ENCODE measurements around the gene OXSR1.

The OXSR1 gene

GRCh38 chr3:38164952-38165721, at the start of gene OXSR1:
TSS of gene OXSR1 (plus strand) at chr3:38165537. CDS start at chr3:38165877, 340 bp downstream.
- DNase-seq (ENCODE audit: low read depth): peak; percentile 100

- no peak for DNase-seq (ENCODE audit: low read depth)
Observed at GRCh38 chr3:38115645-38116427, 49.5 kb upstream of the OXSR1 start.

- DNase-seq (ENCODE audit: low read depth): no peak
Observed at GRCh38 chr3:38116471-38117162, 48.7 kb upstream of the OXSR1 start.

- DNase-seq (ENCODE audit: low read depth): no peak
Observed at GRCh38 chr3:38117163-38117716, 48.1 kb upstream of the OXSR1 start.

- peak; percentile 57 for DNase-seq (ENCODE audit: low read depth)
Observed at GRCh38 chr3:38117748-38118420, 47.5 kb upstream of the OXSR1 start.

GRCh38 chr3:38118421-38119247, 46.7 kb upstream of the OXSR1 start:
- no peak for DNase-seq (ENCODE audit: low read depth)

- DNase-seq (ENCODE audit: low read depth): no peak
Observed at GRCh38 chr3:38119248-38119544, 46.1 kb upstream of the OXSR1 start.

- no peak for DNase-seq (ENCODE audit: low read depth)
Observed at GRCh38 chr3:38119821-38120692, 45.3 kb upstream of the OXSR1 start.

- no peak for DNase-seq (ENCODE audit: low read depth)
Observed at GRCh38 chr3:38120693-38121450, 44.5 kb upstream of the OXSR1 start.

- no peak for DNase-seq (ENCODE audit: low read depth)
Observed at GRCh38 chr3:38121451-38121831, 43.9 kb upstream of the OXSR1 start.

GRCh38 chr3:38121832-38122461, 43.4 kb upstream of the OXSR1 start:
- DNase-seq (ENCODE audit: low read depth): no peak

GRCh38 chr3:38122712-38123290, 42.5 kb upstream of the OXSR1 start:
- DNase-seq (ENCODE audit: low read depth): no peak

GRCh38 chr3:38124324-38125122, 40.8 kb upstream of the OXSR1 start:
- DNase-seq (ENCODE audit: low read depth): no peak

- DNase-seq (ENCODE audit: low read depth): no peak
Observed at GRCh38 chr3:38125305-38126120, 39.8 kb upstream of the OXSR1 start.

- DNase-seq (ENCODE audit: low read depth): no peak
Observed at GRCh38 chr3:38126121-38126892, 39.0 kb upstream of the OXSR1 start.

Data from amniotic epithelial cell (primary cell).